Hepatic stellate cell (primary cell): Measurements from ENCODE around the gene E2F4.

Experiments
- DNase-seq: peaks from one replicate; pipeline ENCODE4 v3.0.0; 2011; ENCODE audit warnings: low spot score

The E2F4 gene

GRCh38 chr16:67235816-67236562, 44.0 kb downstream of the E2F4 start:
- DNase-seq, result no peak

DNA sequence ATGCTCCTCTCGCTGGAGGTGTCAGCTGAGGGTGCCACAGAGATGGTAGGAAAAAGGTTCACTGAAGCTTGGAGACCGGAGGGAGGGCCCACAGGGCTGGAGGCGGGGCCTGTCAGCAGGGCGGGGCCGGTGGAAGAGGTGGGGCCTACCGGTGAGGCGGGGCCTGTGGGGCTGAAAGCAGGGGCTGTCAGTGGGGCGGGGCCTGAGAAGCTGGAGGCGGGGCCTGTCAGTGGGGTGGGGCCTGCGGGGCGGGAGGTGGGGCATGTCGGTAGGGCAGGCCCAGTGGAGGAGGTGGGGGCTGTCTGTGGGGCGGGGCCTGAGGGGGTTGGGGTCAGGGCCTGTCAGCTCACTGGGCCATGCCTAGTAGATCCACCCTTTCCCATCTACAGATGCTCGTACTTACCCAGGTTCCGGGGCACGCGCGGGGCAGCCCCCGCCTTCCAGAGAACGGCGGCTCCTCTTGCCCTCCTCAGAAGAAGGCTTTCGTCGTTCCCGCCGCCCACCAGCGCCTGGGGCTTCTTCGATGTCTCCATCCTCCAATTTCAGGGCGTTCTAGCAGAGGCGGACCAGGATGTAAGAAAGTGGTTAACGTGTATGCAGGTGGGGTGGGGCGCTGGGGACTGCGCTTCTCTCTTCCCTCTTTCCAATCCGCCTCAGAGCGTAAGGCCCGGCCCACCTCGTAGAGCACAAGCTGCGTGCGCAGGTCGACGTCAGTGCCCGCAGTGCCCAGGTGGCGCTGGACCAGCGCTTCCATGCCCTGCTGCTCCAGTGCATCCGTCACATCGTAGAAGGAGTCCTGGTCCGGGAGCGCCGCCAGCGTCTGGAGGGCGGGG, 44.8 kb downstream of the E2F4 start:
- DNase-seq, result peak; percentile 69

- DNase-seq, result no peak
Measured at GRCh38 chr16:67237396-67238277, 45.7 kb downstream of the E2F4 start.

DNA sequence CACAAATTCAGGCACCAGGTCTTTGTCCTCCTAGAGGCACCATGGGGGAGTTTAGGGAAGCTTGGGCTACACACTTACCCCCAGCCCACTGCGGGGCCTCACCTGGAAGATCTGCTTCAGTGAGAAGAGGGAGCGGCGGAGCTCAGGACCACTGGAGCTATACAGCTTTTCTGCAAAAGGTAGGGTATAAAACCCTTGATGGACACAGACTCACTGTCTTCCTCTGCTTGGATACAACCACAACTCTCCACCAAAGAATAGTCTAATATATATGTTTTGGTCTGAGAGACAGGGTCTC, 46.3 kb downstream of the E2F4 start:
- DNase-seq, result no peak

DNA sequence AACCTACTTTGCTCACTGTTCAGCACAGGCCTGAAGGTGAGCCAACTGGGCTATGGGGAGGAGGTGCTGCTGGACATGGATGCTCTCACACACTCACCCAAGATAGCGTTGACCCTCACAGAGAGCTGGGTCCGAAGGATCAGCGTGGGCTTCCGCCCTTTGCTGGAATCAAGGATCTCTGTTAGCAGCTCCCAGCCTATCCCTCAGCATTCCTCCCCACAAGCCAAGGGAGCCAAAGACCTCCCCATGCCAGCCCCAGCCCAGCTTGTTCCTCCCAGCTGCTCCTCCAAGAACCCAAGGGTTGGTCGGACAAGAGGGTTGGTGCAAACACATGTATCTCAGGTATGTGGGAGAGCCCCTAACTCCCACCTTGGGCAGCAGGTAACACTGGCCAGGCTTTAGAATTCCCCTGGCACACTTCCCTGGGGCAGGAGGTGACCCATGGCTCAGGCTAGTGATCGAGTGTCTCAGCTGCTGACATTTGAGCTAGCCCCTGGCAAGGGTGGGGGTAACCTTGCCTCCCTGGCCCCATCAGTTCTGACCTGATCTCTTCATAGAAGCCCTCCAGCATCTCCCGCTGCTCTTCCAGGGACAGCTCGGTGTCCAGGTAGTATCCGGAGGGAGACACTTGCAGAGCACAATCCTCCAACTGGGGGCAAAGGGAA, 47.0 kb downstream of the E2F4 start:
- no peak for DNase-seq

DNA sequence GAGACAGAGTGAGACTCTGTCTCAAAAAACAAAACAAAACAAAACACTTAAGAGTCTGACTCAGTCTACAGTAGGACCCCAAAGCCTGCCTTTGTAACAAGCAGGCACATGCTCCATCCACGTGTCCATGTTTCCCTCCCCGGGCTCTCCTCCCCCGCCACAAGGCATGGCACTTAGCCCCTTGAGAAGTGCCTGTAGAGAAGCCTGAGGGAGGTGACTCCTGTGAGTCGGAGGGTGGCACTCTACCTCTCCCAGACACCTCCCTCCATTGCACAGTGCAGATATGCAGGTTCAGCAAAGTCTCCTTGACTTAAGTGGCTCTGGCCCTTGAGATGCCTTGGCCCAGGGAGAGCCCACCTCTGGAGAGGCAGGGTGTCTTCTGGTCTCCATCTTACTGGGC, 48.6 kb downstream of the E2F4 start:
- DNase-seq, result peak; percentile 39

DNA sequence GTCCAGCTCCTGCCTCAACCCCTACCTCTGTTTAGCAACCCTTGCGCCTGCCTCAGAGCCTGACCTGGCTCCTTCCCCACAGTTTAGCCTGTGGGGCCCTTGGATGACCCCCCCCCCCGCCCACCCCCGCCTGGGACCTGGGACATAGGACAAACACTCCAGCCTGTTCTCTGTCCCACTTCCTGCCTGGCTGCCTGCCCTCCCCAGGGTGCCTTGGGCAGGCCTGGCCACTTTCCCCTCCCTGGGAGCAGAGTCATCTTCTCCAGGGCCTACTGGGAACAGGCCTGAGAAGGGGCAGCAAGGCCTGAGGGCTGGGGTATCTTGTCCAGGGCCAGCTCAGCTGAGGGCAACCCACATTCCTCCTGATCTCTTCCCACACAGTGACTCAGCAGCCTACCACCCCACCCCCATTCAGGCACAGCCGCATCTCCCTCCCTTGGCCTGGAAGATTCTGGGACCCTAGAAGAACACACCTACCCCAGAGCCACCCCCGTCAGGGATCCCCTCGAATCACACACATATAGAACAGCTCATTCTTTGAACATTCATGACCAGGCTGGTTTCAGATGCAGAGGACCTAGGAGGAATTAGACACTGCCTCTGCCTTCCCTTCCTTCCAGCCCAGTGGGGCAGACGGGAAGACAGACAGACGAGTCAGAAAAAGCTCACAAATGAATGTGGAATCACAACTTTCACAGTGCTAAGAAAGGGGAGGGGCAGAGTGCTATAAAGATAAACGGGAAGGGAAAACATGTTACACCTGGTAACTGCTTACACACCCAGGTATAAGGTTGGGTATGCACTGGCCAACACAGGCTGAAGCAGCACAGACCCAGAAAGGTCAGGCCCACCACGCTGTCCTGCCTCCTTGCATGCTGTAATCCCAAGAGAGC, 49.3 kb downstream of the E2F4 start:
- DNase-seq, result peak; percentile 90

DNA sequence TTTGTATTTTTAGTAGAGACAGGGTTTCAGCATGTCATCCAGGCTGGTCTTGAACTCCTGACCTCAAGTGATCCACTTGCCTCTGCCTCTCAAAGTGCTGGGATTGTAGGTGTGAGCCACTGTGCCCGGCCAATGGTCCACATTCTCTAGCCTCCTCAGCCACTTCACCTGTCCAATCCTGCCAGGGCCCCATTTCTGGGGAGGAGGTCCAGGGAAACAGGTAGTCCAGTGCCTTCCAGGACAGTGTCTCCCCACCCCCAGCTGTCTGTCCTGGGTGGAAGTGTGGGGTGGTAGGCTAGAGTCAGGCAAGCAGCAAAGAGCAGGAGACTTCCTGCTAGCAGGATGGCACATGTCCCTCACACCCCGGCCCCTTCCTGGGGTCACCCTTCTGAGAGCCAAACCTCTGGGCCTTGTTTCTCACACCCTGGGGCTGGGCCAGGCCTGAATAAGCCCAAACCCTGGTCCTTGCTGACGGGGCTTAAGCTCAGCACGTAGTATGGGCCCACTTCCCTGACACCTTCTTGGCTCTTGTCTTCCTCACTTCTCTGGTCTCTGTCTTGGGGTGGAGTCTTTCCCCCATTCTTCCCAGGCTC, 50.3 kb downstream of the E2F4 start:
- no peak for DNase-seq

GRCh38 chr16:67243481-67243880, 51.5 kb downstream of the E2F4 start:
- DNase-seq, result no peak

DNA sequence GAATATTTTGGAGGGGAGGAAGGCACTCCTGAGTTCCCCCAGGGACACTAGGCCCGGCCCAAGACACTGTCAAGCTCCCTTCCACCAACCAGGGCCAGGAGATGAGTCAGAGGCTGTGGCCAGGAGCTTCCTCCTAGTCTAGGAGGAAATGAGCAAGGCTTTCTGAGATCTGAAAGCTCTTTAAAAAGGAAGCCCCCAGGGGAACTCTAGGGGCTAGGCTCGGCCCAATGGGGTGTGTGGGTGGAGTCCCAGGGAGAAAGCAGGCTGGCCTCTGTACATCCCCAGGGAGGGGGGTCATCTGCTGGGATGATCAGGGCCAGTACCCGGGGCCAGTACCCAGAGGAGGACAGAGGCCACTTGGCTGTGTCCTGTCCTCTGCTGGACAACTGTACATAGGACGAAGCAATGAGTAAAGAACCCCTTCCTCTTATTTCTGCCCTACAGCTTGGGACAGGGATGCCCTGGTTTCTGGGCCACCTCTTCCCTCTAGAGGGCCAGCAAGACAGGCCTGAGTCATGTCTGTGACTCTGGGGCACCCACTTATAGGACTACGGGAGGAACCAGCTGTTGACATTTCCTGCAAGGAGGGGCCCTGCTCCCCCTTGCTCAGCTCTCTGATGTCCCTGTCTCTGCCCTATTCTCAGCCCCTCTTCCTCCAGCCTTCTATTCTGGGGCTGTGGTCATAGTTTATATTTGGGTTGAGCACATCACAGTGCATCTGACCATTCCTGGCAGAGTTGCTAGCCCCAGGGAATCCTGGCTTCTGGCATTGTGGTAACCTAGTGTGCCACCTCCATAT, 52.6 kb downstream of the E2F4 start:
- DNase-seq, result peak; percentile 92

DNA sequence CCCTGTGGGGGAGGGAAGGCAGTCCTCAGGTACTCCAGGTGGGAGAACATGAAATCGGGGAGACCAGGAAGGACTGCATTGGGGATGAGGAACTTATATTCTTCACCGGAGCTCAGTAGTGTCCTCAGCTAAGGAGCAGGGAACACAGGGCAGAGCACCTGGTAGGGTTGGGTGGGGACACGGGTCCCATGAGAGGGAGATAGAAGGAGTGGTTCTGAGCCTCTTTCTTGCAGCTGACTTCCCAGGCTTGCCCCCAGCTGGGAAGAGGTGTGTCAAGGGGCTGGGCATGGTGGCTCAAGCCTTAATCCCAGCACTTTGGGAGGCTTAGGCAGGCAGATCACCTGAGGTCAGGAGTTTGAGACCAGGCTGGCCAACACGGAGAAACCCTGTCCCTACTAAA, 53.2 kb downstream of the E2F4 start:
- DNase-seq, result no peak

DNA sequence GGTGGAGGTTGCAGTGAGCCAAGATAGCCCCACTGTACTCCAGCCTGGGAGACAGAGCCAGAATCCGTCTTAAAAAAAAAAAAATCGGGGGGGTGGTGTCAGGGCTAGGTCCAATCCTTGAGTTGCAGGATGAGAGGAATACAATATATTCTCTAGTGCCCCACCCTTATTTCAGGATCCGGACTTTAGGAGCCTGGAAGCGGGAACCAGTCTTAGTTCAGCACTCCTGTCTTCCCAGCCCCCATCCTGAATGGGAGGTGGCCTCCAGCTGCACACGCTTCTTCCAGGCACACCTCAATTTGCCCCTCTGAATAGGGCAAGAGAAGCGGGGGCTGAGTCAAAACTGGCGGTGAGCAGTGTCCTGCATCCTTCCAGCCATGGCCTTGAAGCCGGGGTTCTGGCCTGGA, 53.7 kb downstream of the E2F4 start:
- DNase-seq, result no peak

GRCh38 chr16:67246081-67246755, 54.3 kb downstream of the E2F4 start:
- DNase-seq, result peak; percentile 74

DNA sequence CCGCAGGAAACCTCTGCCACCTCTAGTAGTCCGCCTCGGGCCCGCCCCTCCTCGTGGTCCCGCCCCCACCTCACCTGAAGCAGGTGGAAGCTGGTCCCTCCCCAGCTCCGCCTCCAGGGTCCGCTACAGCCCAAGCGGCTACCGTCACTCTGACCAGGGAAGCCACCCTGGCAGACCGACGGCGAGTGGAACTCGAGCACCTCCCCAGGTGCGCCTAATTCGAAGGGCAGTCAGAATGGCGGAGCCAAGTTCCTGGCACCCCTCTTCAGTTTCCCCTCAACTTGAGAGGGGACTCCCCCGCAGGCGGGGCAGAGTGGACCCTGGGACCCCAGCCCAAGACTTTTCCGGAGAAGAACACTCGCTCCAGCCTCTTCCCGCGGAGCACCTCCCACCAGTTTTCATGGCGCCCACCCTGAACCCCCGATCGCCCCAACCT, 54.8 kb downstream of the E2F4 start:
- DNase-seq, result no peak

DNA sequence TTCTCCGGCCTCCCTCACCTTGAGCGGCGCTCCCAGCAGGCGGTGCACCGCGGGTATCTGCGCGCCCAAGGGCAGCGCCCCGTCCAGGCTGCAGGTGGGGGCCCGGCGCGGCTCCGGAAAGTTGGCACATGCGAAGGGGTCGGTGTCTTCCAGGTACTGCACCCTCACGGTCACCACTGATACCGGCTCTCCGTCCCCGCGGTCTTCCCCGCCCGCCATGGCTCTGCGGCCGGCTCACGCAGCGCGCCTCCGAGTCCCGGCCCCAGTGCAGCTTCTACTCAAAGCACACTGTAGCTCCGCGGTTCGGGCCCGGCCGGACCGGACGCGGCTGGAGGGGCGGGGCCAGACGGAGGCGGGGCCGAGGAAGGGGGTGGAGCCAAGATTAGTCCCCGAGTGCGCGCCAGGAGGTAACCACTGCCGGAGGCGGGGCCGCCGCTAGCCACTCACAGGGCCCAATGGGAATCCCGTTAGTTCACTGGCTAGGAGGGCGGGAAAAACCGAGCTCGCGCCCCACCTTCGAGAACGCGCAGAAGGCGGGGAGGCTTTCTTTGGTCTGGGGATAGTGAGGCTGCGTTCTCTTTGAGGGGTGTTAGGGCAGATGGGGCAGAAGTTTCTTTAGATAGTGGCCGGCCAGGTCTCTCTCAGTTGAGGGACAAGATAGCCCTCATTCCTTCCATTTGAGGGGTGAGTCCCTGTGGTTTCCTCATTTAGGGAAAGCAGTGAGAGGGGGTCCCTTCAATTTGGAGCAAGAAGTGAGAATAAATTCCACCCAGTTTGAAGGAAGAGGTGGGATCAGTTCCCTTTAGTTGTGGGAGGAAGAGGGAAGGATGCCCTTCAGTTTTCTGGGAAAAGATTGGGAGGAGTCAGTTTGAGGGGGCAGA, 55.5 kb downstream of the E2F4 start, which contains the start of gene FHOD1:
TSS of gene FHOD1 (minus strand) at position 290 of the 881 bp plus-strand sequence. CDS start at position 219, 71 bp downstream.
- DNase-seq, result peak; percentile 95

GRCh38 chr16:67248073-67248400, 56.1 kb downstream of the E2F4 start:
- DNase-seq, result no peak
